Retinal pigment epithelial cell (primary cell): ENCODE measurements around the gene PPID.
"Not testable (repeated sequence)": the region's sequence is repeated elsewhere in the genome, so short reads cannot be mapped to it uniquely, and the experiment has no call there.

Experiments used
- DNase-seq: peaks from one replicate; pipeline ENCODE4 v3.0.0-alpha.2; 2010; ENCODE audit warnings: low read depth
- H3K4me3 ChIP-seq: 2 replicates; pipeline ENCODE4 v1.5.1; 2011; ENCODE audit warnings: mild to moderate bottlenecking, low read length, control low read depth, moderate library complexity
- TF ChIP-seq, protein P1 (sequence below): conservative IDR thresholded peaks from 2 replicates; pipeline ENCODE4 v1.5.1; 2011; ENCODE audit warnings: low read depth, low read length, control low read depth, inconsistent platforms

PPID gene

DNA sequence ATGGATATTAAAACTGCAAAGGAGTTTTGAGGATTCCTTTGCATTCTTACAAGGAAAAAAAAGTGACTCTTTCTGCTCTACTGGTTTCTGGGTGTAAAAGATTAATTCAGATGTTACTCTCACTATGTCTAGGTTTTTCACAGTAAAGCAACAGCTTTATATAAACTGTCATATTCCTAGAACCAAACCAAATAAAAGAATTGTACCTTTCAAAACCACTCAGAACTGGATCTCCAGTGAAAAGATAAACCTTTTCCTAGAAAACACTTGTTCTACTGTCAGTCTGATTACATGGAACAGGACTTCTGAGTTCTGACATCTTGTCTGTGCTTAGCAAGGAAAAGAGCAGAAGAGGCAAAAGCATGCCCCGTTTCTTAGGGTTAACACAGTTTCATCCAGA is 5.0 kb upstream of the PPID start:
- DNase-seq: no peak
- TF ChIP-seq, protein P1, sequence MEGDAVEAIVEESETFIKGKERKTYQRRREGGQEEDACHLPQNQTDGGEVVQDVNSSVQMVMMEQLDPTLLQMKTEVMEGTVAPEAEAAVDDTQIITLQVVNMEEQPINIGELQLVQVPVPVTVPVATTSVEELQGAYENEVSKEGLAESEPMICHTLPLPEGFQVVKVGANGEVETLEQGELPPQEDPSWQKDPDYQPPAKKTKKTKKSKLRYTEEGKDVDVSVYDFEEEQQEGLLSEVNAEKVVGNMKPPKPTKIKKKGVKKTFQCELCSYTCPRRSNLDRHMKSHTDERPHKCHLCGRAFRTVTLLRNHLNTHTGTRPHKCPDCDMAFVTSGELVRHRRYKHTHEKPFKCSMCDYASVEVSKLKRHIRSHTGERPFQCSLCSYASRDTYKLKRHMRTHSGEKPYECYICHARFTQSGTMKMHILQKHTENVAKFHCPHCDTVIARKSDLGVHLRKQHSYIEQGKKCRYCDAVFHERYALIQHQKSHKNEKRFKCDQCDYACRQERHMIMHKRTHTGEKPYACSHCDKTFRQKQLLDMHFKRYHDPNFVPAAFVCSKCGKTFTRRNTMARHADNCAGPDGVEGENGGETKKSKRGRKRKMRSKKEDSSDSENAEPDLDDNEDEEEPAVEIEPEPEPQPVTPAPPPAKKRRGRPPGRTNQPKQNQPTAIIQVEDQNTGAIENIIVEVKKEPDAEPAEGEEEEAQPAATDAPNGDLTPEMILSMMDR: no peak
- H3K4me3 ChIP-seq: no peak overlapping the region

DNA sequence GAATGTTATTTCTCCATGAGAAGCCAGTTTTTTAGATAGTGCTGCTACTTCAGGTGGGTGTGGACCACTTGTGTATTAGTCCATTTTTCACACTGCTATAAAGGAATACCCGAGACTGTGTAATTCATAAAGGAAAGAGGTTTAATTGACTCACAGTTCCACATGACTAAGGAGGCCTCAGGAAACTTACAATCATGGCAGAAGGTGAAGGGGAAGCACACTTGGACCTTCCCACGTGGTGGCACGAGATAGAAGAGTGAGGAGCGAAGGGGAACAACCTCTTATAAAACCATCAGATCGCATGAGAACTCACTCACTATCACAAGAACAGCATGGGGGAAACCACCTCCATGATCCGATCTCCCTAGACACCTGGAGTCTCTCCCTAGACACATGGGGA is 3.4 kb upstream of the PPID start:
- TF ChIP-seq, protein P1: no peak
- no peak overlapping the region for H3K4me3 ChIP-seq
- no peak for DNase-seq

DNA sequence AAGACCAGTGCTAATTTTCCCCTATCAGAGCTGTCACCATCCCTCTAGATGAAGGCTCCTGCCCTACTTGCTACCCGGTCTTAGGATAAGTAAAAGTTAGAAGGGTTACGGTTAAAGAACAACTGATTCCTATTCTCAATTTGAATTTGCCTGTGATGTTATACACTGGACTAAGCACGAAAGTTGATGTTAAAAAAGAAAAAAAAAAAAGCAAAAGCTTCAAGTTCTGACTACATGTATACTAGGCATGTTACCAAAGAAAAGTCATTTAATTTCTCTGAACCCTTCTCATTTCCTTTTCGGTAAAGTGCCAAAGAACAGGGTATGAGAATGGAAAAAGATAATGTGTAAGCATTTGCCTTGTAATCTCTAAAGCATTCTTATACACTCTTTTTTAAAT is 1.4 kb upstream of the PPID start:
- TF ChIP-seq, protein P1: no peak
- H3K4me3 ChIP-seq: no peak overlapping the region
- DNase-seq: no peak

DNA sequence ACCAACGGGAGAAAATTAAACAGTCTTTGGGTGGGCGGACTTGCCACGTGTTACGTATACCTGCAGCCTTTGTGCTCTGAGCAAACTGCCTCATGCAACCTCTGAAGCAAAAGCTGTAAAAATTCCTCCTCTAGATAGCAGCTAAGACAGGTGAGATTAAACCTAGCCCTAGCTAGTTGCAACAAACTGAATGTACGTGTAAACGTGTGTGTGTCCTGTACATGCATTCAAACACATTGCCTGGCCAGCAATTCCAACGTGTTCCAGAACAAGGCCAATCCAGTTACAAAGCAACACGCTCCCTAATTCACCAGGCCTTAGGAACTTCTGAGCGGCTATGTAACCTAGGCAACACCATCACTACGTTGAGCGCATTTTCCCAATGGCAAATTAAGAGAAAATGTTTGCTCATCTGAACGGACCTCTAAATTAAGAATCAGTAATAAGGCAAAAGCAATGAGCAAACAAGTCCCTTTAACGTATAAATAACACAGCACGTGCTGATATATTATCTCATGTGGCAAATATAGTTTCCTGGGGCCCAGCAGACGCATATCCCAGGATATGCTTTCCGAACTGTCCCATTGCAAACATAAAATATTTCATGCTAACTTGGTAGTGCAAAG is 792 bp downstream of the PPID start:
- no peak for DNase-seq
- H3K4me3 ChIP-seq: peak overlapping the region; percentile 83
- TF ChIP-seq, protein P1: no peak

DNA sequence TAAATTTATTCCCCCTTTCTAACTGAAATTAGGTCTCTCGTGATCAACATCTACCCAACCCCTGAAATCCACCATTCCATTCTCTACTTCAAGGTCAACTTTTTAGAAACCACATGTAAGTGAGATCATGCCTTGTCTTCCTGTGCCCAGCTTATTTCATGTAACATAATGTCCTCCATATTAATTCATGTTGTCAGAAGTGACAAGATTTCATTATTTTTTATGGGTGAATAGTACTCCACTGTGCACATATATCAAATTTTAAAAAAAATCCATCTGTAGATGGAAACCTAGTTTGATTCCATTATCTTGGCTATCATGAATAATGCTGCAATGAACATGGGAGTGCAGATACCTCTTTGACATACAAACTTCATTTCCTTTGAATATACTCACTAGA is 1.5 kb downstream of the PPID start:
- H3K4me3 ChIP-seq: no peak overlapping the region
- no peak for DNase-seq
- TF ChIP-seq, protein P1: no peak

DNA sequence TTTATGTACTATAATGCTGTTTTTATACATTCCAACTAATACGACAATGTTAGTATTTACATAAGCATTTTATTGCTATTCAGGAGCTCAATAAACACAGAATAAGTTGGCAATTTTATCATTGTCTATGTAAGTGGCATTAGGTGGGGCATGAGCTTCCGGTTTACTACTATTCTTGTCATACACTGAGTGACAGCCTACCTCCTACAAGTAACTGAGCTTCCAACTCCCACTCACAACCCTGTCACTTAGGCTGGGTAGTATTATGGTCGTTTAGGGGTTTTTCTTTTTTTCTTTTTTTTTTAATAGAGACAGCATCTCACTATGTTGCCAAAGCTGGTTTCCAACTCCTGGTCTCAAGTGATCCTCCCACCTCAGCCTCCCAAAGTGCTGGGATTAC is 7.4 kb downstream of the PPID start:
- no peak for DNase-seq
- TF ChIP-seq, protein P1: no peak
- H3K4me3 ChIP-seq: no peak overlapping the region

DNA sequence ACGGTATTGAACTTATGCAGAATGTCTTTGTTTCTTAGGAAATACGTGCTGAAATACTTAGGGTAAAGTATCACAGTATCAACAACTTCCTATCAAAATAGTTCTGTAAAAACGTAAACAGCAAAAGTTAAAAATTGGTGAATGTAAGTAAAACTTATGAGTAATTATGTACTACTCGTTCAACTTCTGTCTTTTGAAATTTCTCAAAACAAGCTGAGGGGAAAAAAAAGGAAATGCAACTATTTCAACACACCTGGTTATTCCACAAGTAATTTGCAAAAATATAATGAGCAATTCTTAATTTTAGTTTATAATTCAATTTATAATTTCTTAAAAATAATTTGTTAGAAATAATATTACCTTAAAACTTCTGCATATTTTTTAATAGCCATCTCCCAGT is 8.3 kb downstream of the PPID start:
- H3K4me3 ChIP-seq: no peak overlapping the region
- TF ChIP-seq, protein P1: no peak
- DNase-seq: no peak

DNA sequence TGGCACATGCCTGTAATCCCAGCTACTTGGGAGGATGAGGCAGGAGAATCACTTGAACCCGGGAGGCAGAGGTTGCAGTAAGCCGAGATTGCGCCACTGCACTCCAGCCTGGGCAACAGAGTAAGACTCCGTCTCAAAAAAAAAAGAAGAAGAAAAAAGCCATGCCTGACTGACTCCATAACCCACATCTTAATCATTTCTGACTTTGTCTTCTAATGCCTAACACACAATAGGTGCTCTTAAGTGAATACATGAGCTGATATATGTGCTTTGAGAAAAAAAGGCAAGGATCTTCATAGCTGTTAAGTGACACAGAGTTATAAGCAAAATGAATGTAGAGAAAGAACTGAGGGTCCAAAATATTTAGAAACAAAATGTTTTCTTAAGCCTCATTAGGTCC is 10.6 kb downstream of the PPID start:
- not testable (repeated sequence) for DNase-seq, H3K4me3 ChIP-seq
